ENCODE results near the gene SMIM12. TPM values are rescaled to one million over a fixed set of nuclear protein-coding genes. Genes with fewer than 3 reads are reported as not detected.

SMIM12 gene
- polyA plus RNA-seq, 3 donors: 31.8 to 121 (median 93.7) TPM

GRCh38 chr1:34829250-34829649, 30.3 kb downstream of the SMIM12 start:
- Mint-ChIP-seq H3K36me3 (no peaks in the 10 kb centered on the region), H3K4me3 (no peak overlapping the region), H3K27ac (no peak overlapping the region), H3K9me3 (peaks cover 0 to 2% (median 0%) of the 10 kb centered on the region in 7 donors), H3K4me1 (peaks cover 4% of the 10 kb centered on the region), H3K27me3 (ENCODE audit: low read depth in 3 of 3) (peaks cover 0 to 9% (median 6%) of the 10 kb centered on the region in 3 donors)
- no peaks in the 10 kb centered on the region for H3K9me3 ChIP-seq (replicated peaks in 1 of 2; ENCODE audit: control insufficient read depth in 1 of 2, insufficient read depth in 1 of 2, low read length in 2 of 2)
- no peak overlapping the region for H3K4me3 ChIP-seq (replicated peaks in 1 of 3; ENCODE audit: low read depth in 2 of 3, low read length in 3 of 3)
- no peaks in the 10 kb centered on the region for H3K27me3 ChIP-seq (ENCODE audit: control insufficient read depth in 2 of 2, insufficient read depth in 2 of 2, low read length in 2 of 2)
- no peak overlapping the region for H2AFZ ChIP-seq (ENCODE audit: insufficient read depth, low read depth, low read length, poor library complexity, severe bottlenecking)
- H3K4me2 ChIP-seq (replicated peaks; ENCODE audit: extremely low read depth, low read length, poor library complexity, severe bottlenecking): no peak overlapping the region
- DNase-seq: no peak
- no peaks in the 10 kb centered on the region for H4K20me1 ChIP-seq (ENCODE audit: insufficient read depth, low read length)
- no peaks in the 10 kb centered on the region for H3K4me1 ChIP-seq (ENCODE audit: control insufficient read depth in 1 of 2, insufficient read depth in 2 of 2, low read length in 2 of 2)
- TF ChIP-seq CTCF (IDR thresholded peaks at IDR 0.05): no peak
- intact Hi-C loops (cut with micrococcal nuclease): no loop called here
- H3K9ac ChIP-seq (ENCODE audit: insufficient read depth, low read length, poor library complexity, severe bottlenecking): no peak overlapping the region
- WGBS (ENCODE audit: insufficient coverage): no CpG with 5 or more reads among the region's 3 CpGs
- no peak overlapping the region for H3K27ac ChIP-seq (ENCODE audit: low read depth in 1 of 2, low read length in 2 of 2)
- H3K36me3 ChIP-seq (replicated peaks in 1 of 2; ENCODE audit: control insufficient read depth in 1 of 2, insufficient read depth in 2 of 2, low read length in 2 of 2): no peaks in the 10 kb centered on the region
- no peaks in the 10 kb centered on the region for H3K79me2 ChIP-seq (ENCODE audit: insufficient read depth, low read length)

- no peaks in the 10 kb centered on the region for H4K20me1 ChIP-seq (ENCODE audit: insufficient read depth, low read length)
- H3K9me3 Mint-ChIP-seq: peaks cover 0 to 3% (median 2%) of the 10 kb centered on the region in 7 donors
- no peaks in the 10 kb centered on the region for H3K79me2 ChIP-seq (ENCODE audit: insufficient read depth, low read length)
- no peak overlapping the region for H3K4me3 Mint-ChIP-seq
- no peak for DNase-seq
- H3K4me2 ChIP-seq (replicated peaks; ENCODE audit: extremely low read depth, low read length, poor library complexity, severe bottlenecking): no peak overlapping the region
- H3K27me3 ChIP-seq (ENCODE audit: control insufficient read depth in 2 of 2, insufficient read depth in 2 of 2, low read length in 2 of 2): no peaks in the 10 kb centered on the region
- H3K9ac ChIP-seq (ENCODE audit: insufficient read depth, low read length, poor library complexity, severe bottlenecking): no peak overlapping the region
- intact Hi-C loops (cut with micrococcal nuclease): no loop called here
- H3K4me3 ChIP-seq (replicated peaks in 1 of 3; ENCODE audit: low read depth in 2 of 3, low read length in 3 of 3): no peak overlapping the region
- H3K27me3 Mint-ChIP-seq (ENCODE audit: low read depth in 3 of 3): peaks cover 0 to 9% (median 6%) of the 10 kb centered on the region in 3 donors
- H2AFZ ChIP-seq (ENCODE audit: insufficient read depth, low read depth, low read length, poor library complexity, severe bottlenecking): no peak overlapping the region
- peaks cover under 1% of the 10 kb centered on the region for H3K4me1 Mint-ChIP-seq
- no peak overlapping the region for H3K27ac ChIP-seq (ENCODE audit: low read depth in 1 of 2, low read length in 2 of 2)
- H3K9me3 ChIP-seq (replicated peaks in 1 of 2; ENCODE audit: control insufficient read depth in 1 of 2, insufficient read depth in 1 of 2, low read length in 2 of 2): no peaks in the 10 kb centered on the region
- no peaks in the 10 kb centered on the region for H3K36me3 ChIP-seq (replicated peaks in 1 of 2; ENCODE audit: control insufficient read depth in 1 of 2, insufficient read depth in 2 of 2, low read length in 2 of 2)
- no peaks in the 10 kb centered on the region for H3K36me3 Mint-ChIP-seq
- no peak for TF ChIP-seq CTCF (IDR thresholded peaks at IDR 0.05)
- H3K4me1 ChIP-seq (ENCODE audit: control insufficient read depth in 1 of 2, insufficient read depth in 2 of 2, low read length in 2 of 2): no peaks in the 10 kb centered on the region
- no CpG with 5 or more reads among the region's 2 CpGs for WGBS (ENCODE audit: insufficient coverage)
- peak overlapping the region in 1 of 7 donors; percentile 79 for H3K27ac Mint-ChIP-seq
These were observed 30.9 kb downstream of the SMIM12 start for GRCh38 chr1:34828611-34829010.
